ENCODE results near the gene RBX1. TPM values are rescaled to one million over a fixed set of nuclear protein-coding genes. Genes with fewer than 3 reads are reported as not detected.

The RBX1 gene
- polyA plus RNA-seq, 4 donors: 38.7 to 87.4 (median 67.9) TPM

GRCh38 chr22:40975366-40975765, 24.2 kb downstream of the RBX1 start:
- no peak for DNase-seq
- 69 to 84% (median 83%) methylated on average over 1 of the region's 1 CpG for WGBS, 3 donors
- H3K27me3 ChIP-seq (ENCODE audit: control insufficient read depth in 3 of 3, insufficient read depth in 3 of 3, low read length in 3 of 3): no peaks in the 10 kb centered on the region
- peaks cover 0 to 15% (median 6%) of the 10 kb centered on the region in 3 donors for H3K36me3 ChIP-seq (ENCODE audit: control insufficient read depth in 3 of 3, insufficient read depth in 2 of 3, low read depth in 1 of 3, low read length in 3 of 3)
- H3K4me1 ChIP-seq (ENCODE audit: control insufficient read depth in 3 of 3, insufficient read depth in 2 of 3, low read depth in 1 of 3, low read length in 2 of 3): no peaks in the 10 kb centered on the region
- H3K4me3 ChIP-seq (ENCODE audit: low read depth in 1 of 3, low read length in 3 of 3): no peak overlapping the region
- no peak for FAIRE-seq
- H3K9me3 ChIP-seq (ENCODE audit: control insufficient read depth in 2 of 2, insufficient read depth in 1 of 2, low read depth in 1 of 2, low read length in 1 of 2): no peaks in the 10 kb centered on the region
- no peak overlapping the region for H3K27ac ChIP-seq (ENCODE audit: low read depth in 1 of 3, low read length in 2 of 3)

GRCh38 chr22:40976866-40977700, 25.9 kb downstream of the RBX1 start:
- H3K27ac ChIP-seq (ENCODE audit: low read depth in 1 of 3, low read length in 2 of 3): no peak overlapping the region
- no peaks in the 10 kb centered on the region for H3K9me3 ChIP-seq (ENCODE audit: control insufficient read depth in 2 of 2, insufficient read depth in 1 of 2, low read depth in 1 of 2, low read length in 1 of 2)
- DNase-seq (no peak), FAIRE-seq (no peak)
- H3K4me3 ChIP-seq (ENCODE audit: low read depth in 1 of 3, low read length in 3 of 3): no peak overlapping the region
- H3K4me1 ChIP-seq (ENCODE audit: control insufficient read depth in 3 of 3, insufficient read depth in 2 of 3, low read depth in 1 of 3, low read length in 2 of 3): no peaks in the 10 kb centered on the region
- WGBS, 3 donors: 84 to 90% (median 88%) methylated on average over 18 of the region's 18 CpGs
- H3K36me3 ChIP-seq (ENCODE audit: control insufficient read depth in 3 of 3, insufficient read depth in 2 of 3, low read depth in 1 of 3, low read length in 3 of 3): peaks cover 0 to 9% (median 6%) of the 10 kb centered on the region in 3 donors
- no peaks in the 10 kb centered on the region for H3K27me3 ChIP-seq (ENCODE audit: control insufficient read depth in 3 of 3, insufficient read depth in 3 of 3, low read length in 3 of 3)

GRCh38 chr22:40979198-40979597, 28.0 kb downstream of the RBX1 start:
- DNase-seq (no peak), FAIRE-seq (no peak)
- H3K27ac ChIP-seq (ENCODE audit: low read depth in 1 of 3, low read length in 2 of 3): no peak overlapping the region
- WGBS, 3 donors: 95 to 97% (median 95%) methylated on average over 7 of the region's 7 CpGs
- no peaks in the 10 kb centered on the region for H3K9me3 ChIP-seq (ENCODE audit: control insufficient read depth in 2 of 2, insufficient read depth in 1 of 2, low read depth in 1 of 2, low read length in 1 of 2)
- no peaks in the 10 kb centered on the region for H3K4me1 ChIP-seq (ENCODE audit: control insufficient read depth in 3 of 3, insufficient read depth in 2 of 3, low read depth in 1 of 3, low read length in 2 of 3)
- H3K27me3 ChIP-seq (ENCODE audit: control insufficient read depth in 3 of 3, insufficient read depth in 3 of 3, low read length in 3 of 3): no peaks in the 10 kb centered on the region
- no peaks in the 10 kb centered on the region for H3K36me3 ChIP-seq (ENCODE audit: control insufficient read depth in 3 of 3, insufficient read depth in 2 of 3, low read depth in 1 of 3, low read length in 3 of 3)
- no peak overlapping the region for H3K4me3 ChIP-seq (ENCODE audit: low read depth in 1 of 3, low read length in 3 of 3)

- Histone ChIP-seq H3K4me1 (ENCODE audit: control insufficient read depth in 3 of 3, insufficient read depth in 2 of 3, low read depth in 1 of 3, low read length in 2 of 3) (no peaks in the 10 kb centered on the region), H3K4me3 (ENCODE audit: low read depth in 1 of 3, low read length in 3 of 3) (no peak overlapping the region), H3K9me3 (ENCODE audit: control insufficient read depth in 2 of 2, insufficient read depth in 1 of 2, low read depth in 1 of 2, low read length in 1 of 2) (no peaks in the 10 kb centered on the region), H3K27me3 (ENCODE audit: control insufficient read depth in 3 of 3, insufficient read depth in 3 of 3, low read length in 3 of 3) (no peaks in the 10 kb centered on the region), H3K36me3 (ENCODE audit: control insufficient read depth in 3 of 3, insufficient read depth in 2 of 3, low read depth in 1 of 3, low read length in 3 of 3) (no peaks in the 10 kb centered on the region), H3K27ac (ENCODE audit: low read depth in 1 of 3, low read length in 2 of 3) (no peak overlapping the region)
- FAIRE-seq (no peak), DNase-seq (no peak)
- 87 to 93% (median 87%) methylated on average over 8 of the region's 8 CpGs for WGBS, 3 donors
Measured at GRCh38 chr22:40979871-40980270, 28.7 kb downstream of the RBX1 start.

GRCh38 chr22:40982482-40983385, 31.6 kb downstream of the RBX1 start:
- no peaks in the 10 kb centered on the region for H3K27me3 ChIP-seq (ENCODE audit: control insufficient read depth in 3 of 3, insufficient read depth in 3 of 3, low read length in 3 of 3)
- FAIRE-seq (no peak), DNase-seq (no peak)
- no peak overlapping the region for H3K4me3 ChIP-seq (ENCODE audit: low read depth in 1 of 3, low read length in 3 of 3)
- no peaks in the 10 kb centered on the region for H3K4me1 ChIP-seq (ENCODE audit: control insufficient read depth in 3 of 3, insufficient read depth in 2 of 3, low read depth in 1 of 3, low read length in 2 of 3)
- H3K36me3 ChIP-seq (ENCODE audit: control insufficient read depth in 3 of 3, insufficient read depth in 2 of 3, low read depth in 1 of 3, low read length in 3 of 3): no peaks in the 10 kb centered on the region
- no peak overlapping the region for H3K27ac ChIP-seq (ENCODE audit: low read depth in 1 of 3, low read length in 2 of 3)
- 85 to 93% (median 88%) methylated on average over 21 of the region's 21 CpGs for WGBS, 3 donors
- no peaks in the 10 kb centered on the region for H3K9me3 ChIP-seq (ENCODE audit: control insufficient read depth in 2 of 2, insufficient read depth in 1 of 2, low read depth in 1 of 2, low read length in 1 of 2)

GRCh38 chr22:40991298-40991697, 40.1 kb downstream of the RBX1 start:
- DNase-seq: no peak
- Histone ChIP-seq H3K27ac (ENCODE audit: low read depth in 1 of 3, low read length in 2 of 3) (no peak overlapping the region), H3K4me3 (ENCODE audit: low read depth in 1 of 3, low read length in 3 of 3) (no peak overlapping the region), H3K9me3 (ENCODE audit: control insufficient read depth in 2 of 2, insufficient read depth in 1 of 2, low read depth in 1 of 2, low read length in 1 of 2) (no peaks in the 10 kb centered on the region), H3K27me3 (ENCODE audit: control insufficient read depth in 3 of 3, insufficient read depth in 3 of 3, low read length in 3 of 3) (peaks cover 0 to 9% (median 6%) of the 10 kb centered on the region in 3 donors), H3K4me1 (ENCODE audit: control insufficient read depth in 3 of 3, insufficient read depth in 2 of 3, low read depth in 1 of 3, low read length in 2 of 3) (no peaks in the 10 kb centered on the region), H3K36me3 (ENCODE audit: control insufficient read depth in 3 of 3, insufficient read depth in 2 of 3, low read depth in 1 of 3, low read length in 3 of 3) (no peaks in the 10 kb centered on the region)
- 86 to 88% (median 86%) methylated on average over 9 of the region's 9 CpGs for WGBS, 3 donors
- FAIRE-seq: no peak

- WGBS, 3 donors: 87 to 91% (median 88%) methylated on average over 4 of the region's 4 CpGs
- H3K4me1 ChIP-seq (ENCODE audit: control insufficient read depth in 3 of 3, insufficient read depth in 2 of 3, low read depth in 1 of 3, low read length in 2 of 3): no peaks in the 10 kb centered on the region
- no peak overlapping the region for H3K4me3 ChIP-seq (ENCODE audit: low read depth in 1 of 3, low read length in 3 of 3)
- H3K36me3 ChIP-seq (ENCODE audit: control insufficient read depth in 3 of 3, insufficient read depth in 2 of 3, low read depth in 1 of 3, low read length in 3 of 3): no peaks in the 10 kb centered on the region
- H3K9me3 ChIP-seq (ENCODE audit: control insufficient read depth in 2 of 2, insufficient read depth in 1 of 2, low read depth in 1 of 2, low read length in 1 of 2): no peaks in the 10 kb centered on the region
- FAIRE-seq (no peak), DNase-seq (no peak)
- no peak overlapping the region for H3K27ac ChIP-seq (ENCODE audit: low read depth in 1 of 3, low read length in 2 of 3)
- H3K27me3 ChIP-seq (ENCODE audit: control insufficient read depth in 3 of 3, insufficient read depth in 3 of 3, low read length in 3 of 3): peaks cover 0 to 5% (median 2%) of the 10 kb centered on the region in 3 donors
Measured at GRCh38 chr22:40995821-40996220, 44.6 kb downstream of the RBX1 start.

- H3K4me3 ChIP-seq (ENCODE audit: low read depth in 1 of 3, low read length in 3 of 3): no peak overlapping the region
- FAIRE-seq: no peak
- 87 to 92% (median 89%) methylated on average over 7 of the region's 7 CpGs for WGBS, 3 donors
- no peaks in the 10 kb centered on the region for H3K4me1 ChIP-seq (ENCODE audit: control insufficient read depth in 3 of 3, insufficient read depth in 2 of 3, low read depth in 1 of 3, low read length in 2 of 3)
- peaks cover 0 to 3% (median 0%) of the 10 kb centered on the region in 3 donors for H3K27me3 ChIP-seq (ENCODE audit: control insufficient read depth in 3 of 3, insufficient read depth in 3 of 3, low read length in 3 of 3)
- H3K36me3 ChIP-seq (ENCODE audit: control insufficient read depth in 3 of 3, insufficient read depth in 2 of 3, low read depth in 1 of 3, low read length in 3 of 3): no peaks in the 10 kb centered on the region
- H3K9me3 ChIP-seq (ENCODE audit: control insufficient read depth in 2 of 2, insufficient read depth in 1 of 2, low read depth in 1 of 2, low read length in 1 of 2): no peaks in the 10 kb centered on the region
- DNase-seq: no peak
- no peak overlapping the region for H3K27ac ChIP-seq (ENCODE audit: low read depth in 1 of 3, low read length in 2 of 3)
Measured at GRCh38 chr22:40997520-40997919, 46.3 kb downstream of the RBX1 start.

Measured in small intestine (tissue), 7 donors.